Measurements from ENCODE around the gene CCDC59.
A peak's percentile ranks its signal among the peaks of the same experiment; 100 is the strongest.

- TF ChIP-seq CTCF (IDR thresholded peaks at IDR 0.05) (peak in 4 of 5 experiments; percentile 26 to 50 (median 42)), POLR2AphosphoS5 (IDR thresholded peaks at IDR 0.05) (no peak)
Measured at GRCh38 chr12:82326905-82327503, 31.2 kb downstream of the CCDC59 start.
